Measurements from ENCODE around the gene JMJD1C.

JMJD1C gene

DNA sequence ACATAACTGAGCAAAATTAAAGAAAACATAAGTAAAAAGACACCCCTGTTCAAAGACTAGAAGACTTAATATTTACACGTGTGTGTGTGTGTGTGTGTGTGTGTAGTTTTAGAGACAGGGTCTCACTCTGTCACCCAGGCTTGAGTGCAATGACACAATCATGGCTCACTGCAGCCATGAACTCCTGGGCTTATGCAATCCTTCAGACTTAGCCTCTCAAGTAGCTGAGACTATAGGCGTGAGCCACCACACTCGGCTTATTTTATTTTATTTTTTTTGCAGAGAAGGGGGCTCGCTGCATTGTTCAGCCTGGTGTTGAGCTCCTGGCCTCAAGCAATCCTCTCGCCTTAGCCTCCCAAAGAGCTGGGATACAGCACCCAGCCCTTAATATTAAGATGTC lies 90.3 kb downstream of the JMJD1C start:
- TF ChIP-seq, protein P1, sequence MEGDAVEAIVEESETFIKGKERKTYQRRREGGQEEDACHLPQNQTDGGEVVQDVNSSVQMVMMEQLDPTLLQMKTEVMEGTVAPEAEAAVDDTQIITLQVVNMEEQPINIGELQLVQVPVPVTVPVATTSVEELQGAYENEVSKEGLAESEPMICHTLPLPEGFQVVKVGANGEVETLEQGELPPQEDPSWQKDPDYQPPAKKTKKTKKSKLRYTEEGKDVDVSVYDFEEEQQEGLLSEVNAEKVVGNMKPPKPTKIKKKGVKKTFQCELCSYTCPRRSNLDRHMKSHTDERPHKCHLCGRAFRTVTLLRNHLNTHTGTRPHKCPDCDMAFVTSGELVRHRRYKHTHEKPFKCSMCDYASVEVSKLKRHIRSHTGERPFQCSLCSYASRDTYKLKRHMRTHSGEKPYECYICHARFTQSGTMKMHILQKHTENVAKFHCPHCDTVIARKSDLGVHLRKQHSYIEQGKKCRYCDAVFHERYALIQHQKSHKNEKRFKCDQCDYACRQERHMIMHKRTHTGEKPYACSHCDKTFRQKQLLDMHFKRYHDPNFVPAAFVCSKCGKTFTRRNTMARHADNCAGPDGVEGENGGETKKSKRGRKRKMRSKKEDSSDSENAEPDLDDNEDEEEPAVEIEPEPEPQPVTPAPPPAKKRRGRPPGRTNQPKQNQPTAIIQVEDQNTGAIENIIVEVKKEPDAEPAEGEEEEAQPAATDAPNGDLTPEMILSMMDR (IDR thresholded peaks at IDR 0.05; ENCODE audit: low read depth, low read length), result no peak
- H3K4me3 ChIP-seq (ENCODE audit: low read depth, low read length), result no peak overlapping the region

DNA sequence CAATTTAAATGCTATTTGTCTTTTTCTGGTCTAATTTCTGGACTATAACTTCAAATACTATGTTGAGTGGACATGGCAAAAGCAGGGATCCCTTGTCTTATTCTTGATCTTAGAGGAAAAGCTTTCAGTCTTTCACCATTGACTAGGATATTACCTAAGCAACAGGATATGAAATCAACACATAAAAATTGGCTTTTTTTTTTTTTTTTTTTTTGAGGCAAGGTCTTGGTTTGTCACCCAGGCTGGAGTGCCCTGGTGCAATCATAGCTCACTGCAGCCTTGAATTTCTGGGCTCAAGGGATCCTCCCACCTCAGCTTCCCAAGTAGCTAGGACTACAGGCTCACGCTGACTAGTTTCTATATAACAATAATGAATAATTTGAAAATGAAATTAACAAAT lies 90.8 kb downstream of the JMJD1C start:
- TF ChIP-seq, protein P1 (IDR thresholded peaks at IDR 0.05; ENCODE audit: low read depth, low read length), result no peak
- no peak overlapping the region for H3K4me3 ChIP-seq (ENCODE audit: low read depth, low read length)

DNA sequence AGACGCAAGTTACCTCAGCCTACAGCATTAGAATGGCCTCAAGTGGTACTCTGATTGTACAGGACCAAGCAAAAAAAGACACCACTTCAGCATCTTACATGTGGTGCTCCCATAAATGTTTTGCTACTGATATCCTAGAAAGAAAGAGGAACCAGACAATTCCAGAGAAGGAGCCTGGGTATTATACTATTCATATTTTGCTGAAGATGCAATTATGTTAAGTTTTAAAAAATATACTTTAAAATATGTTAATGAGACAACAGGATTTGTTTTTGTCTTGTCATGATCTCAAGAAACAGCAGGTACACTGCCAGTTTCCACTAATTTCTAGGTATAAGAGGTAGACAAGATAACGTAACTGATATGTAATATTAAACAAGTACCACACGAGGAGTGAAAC lies 92.6 kb downstream of the JMJD1C start:
- no peak overlapping the region for H3K4me3 ChIP-seq (ENCODE audit: low read depth, low read length)
- TF ChIP-seq, protein P1 (IDR thresholded peaks at IDR 0.05; ENCODE audit: low read depth, low read length), result no peak

DNA sequence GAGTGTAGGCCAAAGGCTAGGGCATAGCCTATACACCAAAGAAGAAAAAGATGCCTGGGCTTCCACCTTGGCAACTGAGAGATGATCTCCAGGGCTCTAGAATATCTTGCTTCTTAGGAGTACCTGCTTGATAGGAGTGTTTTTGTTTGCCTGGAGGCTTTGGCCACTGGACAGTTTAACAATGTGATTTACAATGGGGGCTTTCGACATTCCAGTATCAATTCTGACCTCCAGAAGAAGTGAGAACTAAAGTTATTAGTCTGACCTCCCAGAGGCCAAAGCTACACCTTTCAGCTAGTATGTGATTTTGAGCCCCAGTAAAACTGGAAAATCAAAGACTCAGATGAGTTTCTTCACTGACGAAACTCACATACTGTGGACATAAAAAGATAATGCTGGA lies 96.1 kb downstream of the JMJD1C start:
- no peak overlapping the region for H3K4me3 ChIP-seq (ENCODE audit: low read depth, low read length)
- TF ChIP-seq, protein P1 (IDR thresholded peaks at IDR 0.05; ENCODE audit: low read depth, low read length), result no peak

DNA sequence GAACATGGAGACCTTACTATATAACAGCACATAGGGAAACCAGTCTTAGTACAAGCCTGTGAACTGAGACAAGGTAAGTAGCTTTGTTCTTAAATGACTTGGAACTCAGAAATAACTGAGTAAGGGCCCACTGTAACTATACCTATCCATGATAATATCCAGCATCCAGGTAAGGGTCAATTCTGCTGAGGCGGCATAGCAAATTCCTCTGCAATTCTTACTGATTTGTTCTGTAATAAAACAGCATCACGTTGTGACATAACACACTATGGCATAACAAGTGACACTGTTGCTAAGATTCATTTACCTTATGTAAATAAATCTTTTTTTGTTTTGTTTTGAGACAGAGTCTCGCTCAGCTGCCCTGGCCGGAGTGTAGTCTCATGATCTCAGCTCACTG lies 97.4 kb downstream of the JMJD1C start:
- H3K4me3 ChIP-seq (ENCODE audit: low read depth, low read length), result no peak overlapping the region
- TF ChIP-seq, protein P1 (IDR thresholded peaks at IDR 0.05; ENCODE audit: low read depth, low read length), result no peak

DNA sequence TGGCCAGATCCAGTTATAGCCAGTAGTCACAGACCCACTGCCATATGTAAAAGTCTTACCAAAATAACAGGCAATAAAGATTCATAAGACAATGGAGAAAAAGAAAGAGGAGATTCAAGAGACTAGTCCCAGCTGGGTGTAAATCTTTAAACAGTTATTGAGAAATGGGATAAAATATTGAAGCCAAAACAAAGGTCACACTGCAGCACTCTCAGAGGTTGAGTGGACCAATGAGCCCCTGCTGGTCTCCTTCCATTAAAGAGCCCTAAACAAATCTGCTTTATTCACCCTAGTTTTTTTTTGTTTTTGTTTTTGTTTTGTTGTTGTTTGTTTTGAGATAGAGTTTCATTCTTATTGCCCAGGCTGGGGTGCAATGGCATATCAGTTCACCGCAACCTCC lies 98.8 kb downstream of the JMJD1C start:
- TF ChIP-seq, protein P1 (IDR thresholded peaks at IDR 0.05; ENCODE audit: low read depth, low read length), result no peak
- H3K4me3 ChIP-seq (ENCODE audit: low read depth, low read length), result no peak overlapping the region

DNA sequence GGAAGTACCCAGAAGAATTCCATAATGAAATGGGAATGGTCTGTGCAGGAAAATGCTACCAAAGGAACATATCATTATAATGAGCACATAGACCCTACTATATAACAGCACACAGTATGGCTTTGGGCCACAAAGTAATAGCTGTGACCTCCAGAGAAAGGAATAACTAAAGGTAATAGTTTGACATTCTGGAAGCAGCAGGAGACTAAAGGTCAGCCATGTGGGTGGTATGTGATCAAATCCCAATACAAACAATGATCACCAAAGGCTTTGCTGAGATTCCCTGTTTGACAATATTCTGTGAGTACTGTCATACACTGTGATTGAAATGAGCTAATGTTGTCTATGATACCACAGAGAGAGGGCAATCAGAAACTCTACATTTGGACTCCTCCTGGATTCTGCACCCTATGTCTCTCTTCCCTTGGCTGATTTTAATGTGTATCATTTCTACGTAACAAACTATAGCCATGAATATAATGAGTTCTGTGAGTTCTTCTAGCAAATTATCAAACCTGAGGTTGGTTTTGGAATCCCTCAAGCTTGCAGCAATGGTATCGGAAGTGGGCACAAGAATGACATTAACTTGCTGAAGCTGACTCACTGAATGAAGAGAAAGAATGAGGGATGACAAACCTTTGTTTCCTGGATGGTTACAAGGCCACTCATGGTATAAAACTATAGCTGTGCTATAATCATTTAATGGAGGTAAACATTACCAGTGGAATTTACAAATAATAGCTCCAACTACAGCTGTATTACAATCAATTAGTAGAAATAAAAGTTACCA lies 99.6 kb downstream of the JMJD1C start:
- H3K4me3 ChIP-seq (ENCODE audit: low read depth, low read length), result no peak overlapping the region
- TF ChIP-seq, protein P1 (IDR thresholded peaks at IDR 0.05; ENCODE audit: low read depth, low read length), result no peak
